ENCODE measurements around the gene KRT33A.

DNA sequence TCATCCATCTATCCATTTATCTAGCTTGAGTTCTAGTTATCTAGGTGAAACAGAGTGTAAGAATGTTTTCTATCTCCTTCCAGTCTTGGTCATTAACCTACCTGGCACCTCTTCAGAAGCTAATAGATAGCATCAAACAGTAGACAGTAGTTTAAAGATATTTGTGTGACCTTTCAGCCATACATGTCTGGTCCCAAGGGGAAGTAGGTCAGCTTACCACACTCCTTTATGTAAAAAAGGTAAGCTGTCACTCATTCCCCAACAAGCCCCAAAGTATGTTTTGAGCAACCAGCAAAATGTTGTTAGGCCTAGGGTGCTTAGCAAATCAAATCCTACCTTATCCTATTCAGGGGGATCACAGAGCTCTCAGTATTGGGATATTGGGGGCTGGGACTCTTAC is 15.4 kb upstream of the KRT33A start:
- TF ChIP-seq GATA2 (IDR thresholded peaks at IDR 0.05; ENCODE audit: low read depth, low read length) (no peak), GATA3 (IDR thresholded peaks at IDR 0.05; ENCODE audit: low read depth, low read length) (no peak)
